GM20000 (cell line): ENCODE results near the gene LINGO1.

ENCODE experiments used
- DNase-seq: peaks from one replicate; pipeline ENCODE4 v3.0.0; 2012; ENCODE audit warnings: low spot score
- CTCF ChIP-seq: IDR thresholded peaks from 2 replicates; pipeline ENCODE4 v1.5.1; 2012; ENCODE audit warnings: mild to moderate bottlenecking, control low read depth; ENCODE audit errors: extremely low read depth, missing control alignments

LINGO1 gene

GRCh38 chr15:77582763-77583162 lies 49.9 kb downstream of the LINGO1 start:
- no peak for TF ChIP-seq CTCF
- no peak for DNase-seq

DNA sequence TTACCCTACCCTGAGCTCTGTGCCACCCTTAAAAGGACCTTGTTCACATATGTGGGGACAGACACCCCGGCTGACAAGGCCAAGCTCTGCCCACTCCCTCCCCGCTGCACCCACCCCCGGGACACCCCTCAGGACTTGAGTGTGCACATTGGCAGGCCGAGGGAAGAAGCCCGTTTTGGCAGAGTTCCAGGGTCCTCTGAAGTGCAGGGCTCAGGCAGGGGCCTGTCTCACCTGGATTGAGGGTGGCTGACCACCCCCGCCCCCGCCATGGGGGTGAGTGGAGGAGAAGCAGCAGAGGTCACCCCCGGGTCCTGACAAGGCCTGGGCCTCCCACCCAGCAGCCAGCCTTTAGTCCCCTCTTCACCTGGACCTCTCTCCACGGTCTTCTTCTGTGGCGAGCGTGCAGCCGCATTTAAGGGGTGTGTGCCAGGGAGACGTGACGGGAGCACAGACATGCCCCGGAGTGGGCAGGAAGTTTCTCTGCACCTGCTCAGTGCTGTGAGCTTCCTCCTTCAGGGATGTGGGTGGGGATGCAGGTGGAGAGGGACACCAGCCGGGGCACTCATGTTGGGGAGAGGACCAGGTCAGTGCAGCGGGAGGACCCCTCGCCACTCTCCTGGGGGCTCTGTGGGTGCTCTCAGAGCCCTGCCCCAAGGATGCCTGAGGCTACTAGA lies 50.7 kb downstream of the LINGO1 start:
- no peak for TF ChIP-seq CTCF
- no peak for DNase-seq

DNA sequence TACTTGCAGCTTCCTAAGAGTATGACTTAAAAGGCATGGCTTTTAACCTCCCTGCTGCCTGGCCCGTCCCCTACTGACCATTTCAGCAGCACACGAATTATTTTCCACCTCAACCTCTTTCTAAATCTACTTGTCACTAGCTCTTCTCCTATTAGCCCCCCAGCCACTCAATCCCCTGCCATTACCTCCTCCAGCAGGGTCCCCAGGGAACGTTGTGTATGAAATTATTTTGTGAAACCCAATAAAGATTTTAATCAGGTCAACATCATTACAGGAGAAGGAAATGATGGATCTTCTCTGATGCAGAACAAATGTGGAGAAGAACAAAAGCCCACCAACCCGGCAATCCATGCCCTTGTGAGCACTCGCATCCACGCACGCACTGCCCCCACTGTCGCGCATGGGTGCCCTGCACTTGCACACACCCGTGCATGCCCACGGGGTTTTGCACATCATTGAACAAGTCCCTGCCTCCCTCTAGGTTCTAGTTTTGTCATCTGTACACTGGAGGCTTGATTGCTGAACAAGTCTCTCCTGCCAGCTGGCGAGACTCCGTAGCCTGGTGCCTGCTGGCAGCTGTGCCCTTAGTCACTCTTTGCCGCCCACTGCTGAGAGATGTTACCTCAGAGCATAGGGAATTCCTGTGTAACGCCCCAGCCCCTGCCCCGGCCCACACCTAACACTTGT lies 51.6 kb downstream of the LINGO1 start:
- no peak for TF ChIP-seq CTCF
- DNase-seq: no peak

GRCh38 chr15:77579498-77580188 lies 53.1 kb downstream of the LINGO1 start:
- no peak for TF ChIP-seq CTCF
- no peak for DNase-seq

- DNase-seq: no peak
- no peak for TF ChIP-seq CTCF
Observed at GRCh38 chr15:77578641-77579372, 53.9 kb downstream of the LINGO1 start.

DNA sequence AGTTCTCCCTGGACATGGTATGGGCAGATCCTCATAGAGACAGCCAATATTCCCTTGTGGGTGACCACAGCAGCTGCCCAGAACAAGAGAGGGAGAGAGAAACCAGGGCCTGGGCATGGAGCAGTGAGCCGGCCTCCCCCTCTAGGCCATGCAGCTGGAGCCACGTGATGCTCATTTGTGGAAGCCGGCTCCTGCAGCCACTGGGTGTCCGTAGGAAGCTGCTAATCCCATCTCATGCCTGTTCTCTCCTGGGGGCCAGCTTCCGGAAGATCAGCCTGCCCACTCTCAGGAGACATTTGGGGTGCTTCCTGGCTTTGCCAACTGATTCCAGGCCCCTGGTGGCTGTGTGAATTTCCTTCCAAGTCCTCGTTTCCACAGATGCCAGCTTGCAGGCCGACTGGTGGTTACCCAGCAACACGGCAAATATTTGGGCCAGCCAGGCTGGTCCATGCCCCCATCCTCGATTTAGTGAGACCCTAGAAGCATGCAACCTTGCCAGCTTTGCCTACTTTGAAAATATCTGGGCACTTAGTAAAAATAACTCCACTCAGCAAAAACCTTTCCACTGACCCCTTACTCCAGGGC lies 55.3 kb downstream of the LINGO1 start:
- no peak for TF ChIP-seq CTCF

More for the DNA sequence above, 55.3 kb downstream of the LINGO1 start:
- DNase-seq: no peak
